HG02852 (cell line): ENCODE data around the gene TSEN54.

Source experiments
- ATAC-seq: cut with Tn5 transposase; IDR thresholded peaks from one replicate; pipeline ENCODE4 v1.9.1; 2021; ENCODE audit warnings: mild to moderate bottlenecking, moderate library complexity; ENCODE audit not compliant: unreplicated experiment

Gene TSEN54

DNA sequence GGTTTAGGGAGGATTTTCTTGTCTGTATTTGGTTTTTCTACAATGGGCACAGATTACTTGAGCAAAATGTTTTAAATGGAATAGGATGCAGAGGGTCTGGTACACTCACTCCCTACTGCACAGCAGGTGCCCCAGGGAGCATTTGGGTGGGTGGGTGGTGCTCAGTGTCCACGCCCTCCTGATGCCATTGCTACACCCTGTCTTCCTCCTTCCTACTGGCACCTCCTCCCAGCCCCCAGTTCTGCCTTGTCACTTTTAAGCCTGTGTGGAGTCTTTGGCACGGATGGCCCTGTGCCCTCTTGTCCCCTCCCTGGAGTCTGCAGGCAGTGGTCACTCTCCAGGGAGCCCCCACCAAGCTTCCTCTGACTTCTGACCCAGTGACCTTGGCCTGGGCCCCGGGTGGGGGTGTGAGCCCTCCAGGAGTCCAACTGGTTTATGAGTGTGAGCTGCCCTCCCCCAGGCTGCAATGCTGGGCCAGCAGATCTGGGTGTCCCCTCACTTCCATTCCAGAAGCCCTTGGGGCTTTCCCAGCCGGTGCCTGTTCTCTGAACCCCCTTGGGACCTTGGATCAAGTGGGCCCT, 24.7 kb downstream of the TSEN54 start:
- no peak for ATAC-seq

- no peak for ATAC-seq
Observed at GRCh38 chr17:75542229-75542628, 25.9 kb downstream of the TSEN54 start.

- ATAC-seq = no peak
Observed at GRCh38 chr17:75542728-75543336, 26.5 kb downstream of the TSEN54 start.

GRCh38 chr17:75544250-75544649, 27.9 kb downstream of the TSEN54 start:
- no peak for ATAC-seq

DNA sequence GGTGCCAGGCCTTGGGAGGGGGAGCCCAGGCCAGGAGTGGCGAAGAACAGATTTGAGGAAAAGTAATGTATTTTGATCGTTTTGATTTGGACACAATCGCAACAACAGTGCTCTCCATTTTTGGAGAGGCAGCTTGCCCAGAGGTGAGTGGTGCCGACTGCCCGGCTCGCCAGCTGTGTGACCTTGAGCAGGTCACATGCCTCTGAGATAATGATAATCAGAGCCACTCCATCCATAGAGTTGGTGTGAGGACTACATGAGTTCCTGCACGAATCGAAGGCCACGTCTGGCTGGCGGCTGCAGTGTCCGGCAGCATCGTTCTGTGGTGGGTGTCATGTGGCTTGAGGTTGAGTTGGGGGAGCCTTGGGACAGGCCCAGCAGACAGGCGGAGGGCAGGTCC, 29.9 kb downstream of the TSEN54 start:
- ATAC-seq = no peak

DNA sequence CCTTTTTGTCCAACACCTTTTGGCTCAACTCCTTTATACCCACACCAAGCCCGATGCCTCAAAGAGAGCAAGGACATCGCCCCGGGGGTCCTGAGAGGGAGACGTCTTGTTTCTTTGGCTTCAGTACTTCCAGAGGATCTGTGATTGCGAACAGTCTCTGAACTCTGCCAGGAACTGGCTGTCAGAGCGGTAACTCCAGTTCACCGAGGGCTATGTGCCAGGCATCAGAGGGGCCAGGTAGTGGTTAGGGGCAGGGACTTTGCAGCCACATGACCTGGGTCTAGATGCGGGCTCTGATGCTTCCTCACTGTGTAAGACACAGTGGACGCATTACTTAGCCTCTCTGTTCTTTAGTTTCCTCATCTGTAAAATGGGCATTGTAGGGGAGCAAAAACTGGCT, 30.8 kb downstream of the TSEN54 start:
- no peak for ATAC-seq

- no peak for ATAC-seq
Observed at GRCh38 chr17:75548813-75549212, 32.5 kb downstream of the TSEN54 start.

- ATAC-seq = no peak
Observed at GRCh38 chr17:75549246-75550138, 33.2 kb downstream of the TSEN54 start.

DNA sequence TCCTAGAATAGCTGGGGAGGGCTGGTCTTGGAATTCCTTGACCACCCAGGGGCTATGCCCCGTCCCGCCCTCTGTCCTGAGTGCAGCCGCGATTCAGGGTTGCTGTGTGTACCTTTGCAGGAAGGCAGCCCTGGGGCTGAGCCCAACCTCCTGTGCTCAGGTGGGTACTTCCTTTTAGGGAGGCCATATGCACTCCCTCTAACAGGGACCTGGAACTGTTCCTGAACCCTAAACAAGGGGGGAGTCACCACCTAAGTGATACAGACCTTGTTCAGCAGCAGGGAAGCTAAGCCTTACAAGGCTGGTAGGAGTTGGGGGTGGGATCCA, 33.8 kb downstream of the TSEN54 start:
- ATAC-seq = no peak

DNA sequence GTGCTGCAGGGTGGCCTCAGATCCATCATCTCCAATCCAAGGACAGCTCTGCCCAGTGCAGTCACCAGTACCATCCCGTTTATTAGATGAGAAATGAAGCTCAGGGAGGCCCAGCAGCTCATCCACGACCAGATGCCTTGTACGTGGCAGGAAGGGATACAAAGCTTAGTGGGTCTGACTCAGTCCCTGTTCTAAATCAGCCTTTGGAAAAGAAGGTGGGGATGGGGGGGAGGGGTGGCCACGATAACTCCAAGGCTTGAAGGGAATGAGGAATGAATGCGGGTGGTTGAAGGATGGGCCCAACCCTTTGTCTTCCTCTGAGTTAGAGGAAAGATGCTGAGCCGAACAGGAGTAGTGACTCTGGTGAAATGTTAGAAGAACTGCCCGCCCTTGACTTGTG, 34.9 kb downstream of the TSEN54 start:
- ATAC-seq = no peak

DNA sequence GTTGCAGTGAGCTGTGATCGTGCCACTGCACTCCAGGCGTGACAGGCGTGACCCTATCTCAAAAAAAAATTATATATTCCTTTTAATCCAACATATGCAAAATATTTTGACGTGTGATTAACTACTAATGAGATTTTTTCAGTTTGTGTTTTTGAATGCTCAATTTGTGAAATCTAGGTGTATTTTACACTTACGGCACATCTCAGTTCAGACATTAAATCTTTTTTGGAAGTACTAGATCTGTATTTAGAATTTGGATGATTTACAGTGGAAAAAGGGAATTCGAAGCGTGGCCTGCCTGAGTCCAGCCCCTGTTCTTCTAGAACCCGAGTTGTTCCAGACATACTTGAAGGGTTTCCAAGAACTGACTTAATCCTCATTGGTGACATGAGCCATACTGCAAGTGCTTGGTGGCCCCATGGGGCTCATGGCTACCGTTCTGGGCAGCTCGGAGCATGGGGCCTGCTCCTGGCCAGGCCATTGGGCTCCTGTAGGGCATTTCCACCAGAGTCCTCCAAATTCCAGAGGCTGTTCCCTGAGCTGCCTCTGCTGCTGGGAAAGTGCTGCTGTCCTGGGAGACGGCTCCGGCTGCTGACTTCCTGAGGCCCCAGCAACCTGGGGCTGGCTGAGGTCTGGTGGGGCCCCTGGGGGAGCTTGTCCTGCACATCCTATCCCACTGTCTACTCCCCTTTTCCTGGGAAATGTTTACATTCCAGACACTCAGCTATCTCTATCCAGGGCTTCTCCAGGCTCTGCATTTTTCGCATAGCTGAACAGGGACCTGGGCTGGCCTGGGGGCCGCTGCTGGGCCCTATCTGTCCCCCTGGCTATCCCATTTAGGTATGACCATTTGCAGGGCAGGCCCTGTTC, 36.3 kb downstream of the TSEN54 start:
- no peak for ATAC-seq

DNA sequence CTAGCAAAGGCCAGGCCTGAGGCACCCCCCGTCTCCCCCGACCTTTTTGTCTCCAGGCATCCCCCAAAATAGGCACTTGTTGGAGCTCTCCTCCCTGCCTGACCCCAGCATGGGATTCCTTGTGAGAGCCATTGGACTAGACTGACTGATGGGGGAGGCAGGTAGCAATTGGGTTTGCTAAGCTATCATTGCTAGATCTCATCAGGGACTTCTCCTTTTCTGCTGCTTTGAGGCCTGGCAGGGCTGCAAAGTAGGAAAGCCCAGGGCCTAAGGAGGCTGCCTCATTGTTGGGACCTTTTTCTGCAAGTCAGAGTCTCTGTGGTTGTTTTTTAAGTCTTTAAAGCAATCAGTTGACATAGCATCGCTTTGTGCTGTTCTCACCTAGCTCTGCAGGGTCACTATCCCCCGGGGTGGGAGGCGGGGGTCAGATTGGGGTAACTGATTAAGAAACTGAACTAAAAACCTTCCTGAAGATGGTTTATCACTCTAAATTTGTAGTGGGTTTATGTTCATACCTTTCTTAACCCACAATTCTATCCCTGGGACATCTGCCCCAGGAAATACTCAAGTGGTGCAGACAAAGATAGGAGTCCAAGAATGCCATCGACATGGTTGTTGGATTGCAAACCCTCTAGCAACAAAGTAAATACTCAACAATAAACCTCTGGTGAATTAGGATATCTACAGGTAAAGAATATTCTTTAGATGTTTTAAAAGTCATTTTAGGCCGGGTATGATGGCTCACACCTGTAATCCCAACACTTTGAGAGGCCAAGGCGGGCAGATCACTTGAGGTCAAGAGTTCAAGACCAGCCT, 37.2 kb downstream of the TSEN54 start:
- no peak for ATAC-seq

- no peak for ATAC-seq
Observed at GRCh38 chr17:75555679-75556153, 39.4 kb downstream of the TSEN54 start.

DNA sequence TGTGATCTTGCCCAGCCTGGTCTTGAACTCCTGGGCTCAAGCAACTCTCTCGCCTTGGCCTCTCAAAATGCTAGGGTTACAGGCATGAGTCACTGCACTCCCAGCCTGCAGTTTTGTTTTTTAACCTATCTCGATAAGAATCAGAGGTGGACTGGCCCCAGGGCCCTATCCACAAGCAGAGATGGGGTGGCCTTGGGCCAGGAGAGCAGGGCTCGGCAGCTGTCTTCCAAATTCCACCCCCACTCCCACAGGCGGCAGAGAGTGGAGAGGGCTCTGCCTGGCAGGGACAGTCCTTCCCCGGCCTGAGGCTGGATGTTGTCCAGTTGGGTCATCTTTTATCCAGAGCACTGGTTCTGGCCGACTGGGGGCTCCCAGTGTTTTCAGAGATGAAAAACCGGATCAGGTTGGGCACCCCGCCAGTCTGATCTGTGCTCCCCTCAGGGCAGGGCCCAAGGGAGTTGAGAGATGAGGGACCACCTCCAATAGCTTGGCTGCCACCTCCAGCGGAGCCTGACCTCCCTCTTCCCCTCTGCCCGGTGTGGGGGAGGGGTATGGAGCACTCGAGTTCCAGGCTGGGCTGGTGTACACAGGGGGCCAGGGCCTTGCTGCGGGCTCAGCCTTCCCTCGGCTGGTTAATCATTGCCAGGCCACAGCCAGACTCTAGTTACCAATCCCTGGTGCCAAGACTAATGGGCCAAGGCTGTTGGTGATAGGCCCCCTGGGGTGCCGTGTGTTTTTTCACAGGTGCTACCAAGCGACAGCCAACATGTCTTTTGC, 40.9 kb downstream of the TSEN54 start:
- ATAC-seq = no peak

DNA sequence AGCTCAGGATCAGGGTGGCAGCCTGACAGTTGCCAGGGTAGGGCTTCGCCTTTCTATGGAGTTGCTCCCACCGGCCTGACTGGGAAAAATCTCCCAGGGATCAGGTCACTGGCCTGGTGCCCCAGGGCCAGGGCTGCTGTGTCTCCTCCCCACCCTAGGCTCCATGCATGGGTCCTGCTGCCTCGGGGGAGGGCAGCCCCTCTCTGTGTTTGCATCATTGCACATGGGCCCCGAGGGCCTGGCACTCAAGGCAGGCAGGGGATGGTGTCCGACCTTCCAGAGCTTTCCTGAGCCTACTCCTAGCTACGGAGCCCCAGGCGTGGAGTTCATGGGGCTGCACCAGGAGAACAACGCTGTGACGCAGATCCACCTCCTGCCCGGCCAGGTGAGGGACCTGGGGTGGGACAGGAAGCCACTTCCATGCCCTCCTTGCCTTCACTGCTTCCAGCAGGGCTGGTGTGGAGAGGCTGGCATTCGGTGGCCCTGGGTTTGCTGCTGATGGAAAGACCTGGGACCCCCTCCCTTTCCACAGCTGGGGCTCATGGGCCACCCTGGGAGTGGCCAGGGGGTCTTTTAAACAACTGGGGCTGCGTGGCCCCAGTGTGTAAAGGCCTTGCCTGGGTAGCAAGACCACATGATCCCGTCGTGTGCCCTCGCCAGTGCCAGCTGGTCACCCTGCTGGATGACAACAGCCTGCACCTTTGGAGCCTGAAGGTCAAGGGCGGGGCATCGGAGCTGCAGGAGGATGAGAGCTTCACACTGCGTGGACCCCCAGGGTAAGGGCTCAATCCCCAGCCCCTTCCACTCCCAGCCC, 41.7 kb downstream of the TSEN54 start:
- no peak for ATAC-seq

DNA sequence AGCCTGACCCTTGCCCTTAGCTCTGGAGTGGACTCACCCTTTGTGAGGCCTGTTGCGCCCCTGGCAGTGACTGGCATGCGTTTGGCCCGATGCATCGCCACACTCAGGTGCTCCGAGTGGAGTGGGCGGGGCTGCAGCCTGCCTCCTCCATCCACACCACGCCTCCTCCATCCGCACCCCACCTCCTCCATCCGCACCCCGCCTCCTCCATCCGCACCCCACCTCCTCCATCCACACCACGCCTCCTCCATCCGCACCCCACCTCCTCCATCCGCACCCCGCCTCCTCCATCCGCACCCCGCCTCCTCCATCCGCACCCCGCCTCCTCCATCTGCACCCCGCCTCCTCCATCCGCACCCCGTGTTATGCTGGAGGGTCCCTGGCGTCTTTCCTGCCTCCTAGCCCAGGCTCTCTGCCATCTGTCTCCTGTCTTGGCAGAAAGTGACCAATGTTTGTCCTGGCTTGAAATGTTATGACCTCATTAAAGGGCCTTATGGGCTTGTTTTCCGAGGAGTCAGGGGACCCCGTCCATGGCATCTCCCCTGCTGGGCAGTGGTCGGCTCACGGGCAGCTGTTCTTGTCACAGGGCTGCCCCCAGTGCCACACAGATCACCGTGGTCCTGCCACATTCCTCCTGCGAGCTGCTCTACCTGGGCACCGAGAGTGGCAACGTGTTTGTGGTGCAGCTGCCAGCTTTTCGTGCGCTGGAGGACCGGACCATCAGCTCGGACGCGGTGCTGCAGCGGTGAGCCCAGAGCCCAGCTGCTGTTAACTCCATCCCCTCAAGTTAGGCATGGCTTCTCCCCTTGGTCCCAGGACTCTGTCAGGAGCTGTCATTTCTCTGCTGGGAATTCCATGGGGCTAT, 42.6 kb downstream of the TSEN54 start:
- ATAC-seq = no peak

DNA sequence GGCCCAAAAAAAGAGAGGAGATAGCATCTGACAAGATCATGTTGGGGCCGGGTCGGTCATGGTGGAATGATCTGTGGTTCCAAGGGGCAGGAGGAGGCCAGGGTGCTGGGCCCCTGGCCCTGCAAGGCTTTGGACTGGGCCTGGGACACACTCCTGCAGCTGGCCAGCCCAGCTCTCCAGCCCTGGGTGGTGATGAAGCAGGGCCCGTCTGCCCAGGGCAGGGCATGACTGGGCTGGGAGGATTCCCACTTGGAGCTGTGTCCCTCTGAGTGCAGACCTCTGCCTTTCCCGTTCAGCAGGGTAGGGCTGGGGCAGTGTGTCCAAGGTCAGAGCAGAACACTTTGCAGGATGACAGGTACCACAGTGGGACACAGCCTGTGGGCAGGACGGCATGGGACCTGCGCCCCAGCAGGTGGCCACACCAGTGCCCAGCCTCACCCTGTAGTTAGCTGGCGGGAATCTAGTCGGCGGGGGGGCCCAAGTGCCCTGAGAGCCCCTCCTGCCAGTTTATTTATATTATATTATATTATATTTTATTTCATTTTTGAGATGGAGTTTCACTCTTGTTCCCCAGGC, 43.7 kb downstream of the TSEN54 start:
- ATAC-seq = no peak
